Cerebellar cortex (tissue), 1 donor: ENCODE results near the gene SRPK1.
"Not testable (repeated sequence)": the region's sequence is repeated elsewhere in the genome, so short reads cannot be mapped to it uniquely, and the experiment has no call there.

Source experiments
- DNase-seq: peaks from one replicate; pipeline ENCODE4 v3.0.0-alpha.2; 2015; ENCODE audit warnings: low spot score

Gene SRPK1

GRCh38 chr6:35920793-35921732 lies at the start of gene SRPK1:
Gene SRPK1 (minus strand): TSS chr6:35921098. CDS start chr6:35921056, 42 bp downstream.
- DNase-seq, result peak; percentile 89

- no peak for DNase-seq
Observed at GRCh38 chr6:35970181-35970580, 49.3 kb upstream of the SRPK1 start.

- no peak for DNase-seq
Observed at GRCh38 chr6:35969646-35970045, 48.7 kb upstream of the SRPK1 start.

GRCh38 chr6:35968821-35969220 lies 47.9 kb upstream of the SRPK1 start:
- DNase-seq, result no peak

GRCh38 chr6:35967076-35967774 lies 46.3 kb upstream of the SRPK1 start:
- peak; percentile 82 for DNase-seq

- no peak for DNase-seq
Observed at GRCh38 chr6:35962779-35963560, 42.1 kb upstream of the SRPK1 start.

GRCh38 chr6:35960187-35960586 lies 39.3 kb upstream of the SRPK1 start:
- DNase-seq, result no peak

- no peak for DNase-seq
Observed at GRCh38 chr6:35955970-35956369, 35.1 kb upstream of the SRPK1 start.

GRCh38 chr6:35955521-35955920 lies 34.6 kb upstream of the SRPK1 start:
- no peak for DNase-seq

GRCh38 chr6:35955071-35955470 lies 34.2 kb upstream of the SRPK1 start:
- DNase-seq, result no peak

- no peak for DNase-seq
Observed at GRCh38 chr6:35954333-35954732, 33.4 kb upstream of the SRPK1 start.

GRCh38 chr6:35948725-35949124 lies 27.8 kb upstream of the SRPK1 start:
- DNase-seq, result peak; percentile 33

GRCh38 chr6:35945650-35946025 lies 24.7 kb upstream of the SRPK1 start:
- no peak for DNase-seq

GRCh38 chr6:35943390-35943789 lies 22.5 kb upstream of the SRPK1 start:
- no peak for DNase-seq

GRCh38 chr6:35942355-35942754 lies 21.5 kb upstream of the SRPK1 start:
- DNase-seq, result no peak

GRCh38 chr6:35941170-35941569 lies 20.3 kb upstream of the SRPK1 start:
- DNase-seq, result not testable (repeated sequence)

GRCh38 chr6:35940014-35940413 lies 19.1 kb upstream of the SRPK1 start:
- not testable (repeated sequence) for DNase-seq

GRCh38 chr6:35939259-35939658 lies 18.4 kb upstream of the SRPK1 start:
- not testable (repeated sequence) for DNase-seq

- DNase-seq, result no peak
Observed at GRCh38 chr6:35936681-35937359, 15.9 kb upstream of the SRPK1 start.

- DNase-seq, result no peak
Observed at GRCh38 chr6:35935469-35935868, 14.6 kb upstream of the SRPK1 start.

- no peak for DNase-seq
Observed at GRCh38 chr6:35933844-35934243, 12.9 kb upstream of the SRPK1 start.

- not testable (repeated sequence) for DNase-seq
Observed at GRCh38 chr6:35931873-35932272, 11.0 kb upstream of the SRPK1 start.
